ENCODE data around the gene TMEM255B.

The TMEM255B gene

DNA sequence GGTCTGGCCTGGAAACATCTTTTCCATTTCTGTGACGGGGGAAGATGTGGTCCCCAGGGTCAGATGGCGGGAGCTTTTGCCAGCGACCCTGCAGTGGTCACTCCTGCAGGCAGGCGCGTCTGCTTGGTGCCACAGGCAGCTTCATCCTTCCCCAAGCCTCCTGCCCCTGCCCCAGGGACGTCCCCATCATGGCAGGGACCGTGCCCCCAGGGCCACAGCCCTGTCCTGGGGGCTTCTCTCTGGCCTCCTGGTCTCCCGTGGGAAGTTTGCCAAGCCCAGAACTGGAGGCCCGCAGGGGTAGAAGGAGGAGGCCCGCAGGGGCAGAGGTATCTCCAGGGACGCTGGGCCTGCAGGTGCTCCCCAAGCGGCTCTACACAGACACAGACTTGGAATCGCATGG, 47.5 kb downstream of the TMEM255B start:
- no peak for DNase-seq

- no peak for DNase-seq
Observed at GRCh38 chr13:113808058-113808834, 49.2 kb downstream of the TMEM255B start.

GRCh38 chr13:113809934-113810333, 50.9 kb downstream of the TMEM255B start:
- DNase-seq, result no peak

- DNase-seq, result no peak
Observed at GRCh38 chr13:113810640-113811039, 51.6 kb downstream of the TMEM255B start.

DNA sequence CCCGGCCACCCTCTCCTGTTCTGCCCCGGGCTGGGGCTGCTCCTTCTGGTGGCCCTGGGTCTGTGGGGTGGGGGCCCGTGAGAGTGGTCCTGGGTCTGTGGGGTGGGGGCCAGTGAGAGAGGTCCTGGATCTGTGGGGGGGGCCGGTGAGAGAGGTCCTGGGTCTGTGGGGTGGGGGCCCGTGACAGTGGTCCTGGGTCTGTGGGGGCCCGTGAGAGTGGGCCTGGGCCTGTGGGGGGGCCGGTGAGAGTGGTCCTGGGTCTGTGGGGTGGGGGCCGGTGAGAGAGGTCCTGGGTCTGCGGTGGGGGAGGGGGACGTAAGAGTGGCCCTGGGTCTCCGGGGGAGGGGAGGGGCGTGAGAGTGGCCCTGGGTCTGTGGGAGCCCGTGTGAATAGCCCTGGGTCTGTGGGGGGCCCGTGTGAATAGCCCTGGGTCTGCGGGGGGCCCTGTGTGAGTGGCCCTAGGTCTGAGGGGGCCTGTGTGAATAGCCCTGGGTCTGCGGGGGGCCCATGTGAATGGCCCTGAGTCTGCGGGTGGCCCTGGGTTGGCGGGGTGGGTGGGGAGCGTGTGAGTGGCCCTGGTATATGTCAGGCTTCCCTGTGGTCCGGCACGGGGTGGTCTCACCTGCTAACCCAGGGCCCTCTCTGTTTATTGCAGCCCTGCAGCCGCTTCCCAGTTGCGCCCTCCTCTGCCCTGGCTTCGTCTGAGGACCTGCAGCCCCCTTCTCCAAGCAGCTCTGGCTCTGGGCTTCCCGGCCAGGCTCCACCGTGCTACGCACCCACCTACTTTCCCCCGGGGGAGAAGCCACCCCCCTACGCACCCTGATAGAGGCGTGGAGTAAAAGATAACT, 52.3 kb downstream of the TMEM255B start:
- no peak for DNase-seq

GRCh38 chr13:113812178-113813040, 53.4 kb downstream of the TMEM255B start:
- no peak for DNase-seq

GRCh38 chr13:113813070-113813748, 54.2 kb downstream of the TMEM255B start:
- DNase-seq, result no peak

- DNase-seq, result no peak
Observed at GRCh38 chr13:113813749-113814434, 54.9 kb downstream of the TMEM255B start.

DNA sequence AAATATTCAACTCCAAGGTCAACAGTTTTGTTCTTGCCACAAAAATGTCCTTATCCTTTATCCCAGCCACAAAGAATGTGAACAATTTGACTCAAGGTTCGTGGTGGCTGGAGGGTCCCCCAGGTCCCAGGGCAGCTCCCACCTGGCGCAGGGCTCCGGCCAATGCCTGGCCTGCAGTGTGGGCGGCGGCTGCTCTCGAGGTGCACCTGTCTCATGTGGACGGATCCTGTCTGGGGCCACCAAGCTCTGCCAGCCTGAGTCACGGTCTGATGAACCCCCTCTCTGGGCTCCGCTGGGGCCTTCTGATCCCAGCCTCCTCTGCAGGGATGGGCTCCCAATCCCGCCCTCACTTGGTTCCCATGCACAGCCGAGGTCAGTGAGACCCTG, 55.4 kb downstream of the TMEM255B start:
- DNase-seq, result no peak

GRCh38 chr13:113815151-113816058, 56.4 kb downstream of the TMEM255B start:
- DNase-seq, result peak; percentile 53

DNA sequence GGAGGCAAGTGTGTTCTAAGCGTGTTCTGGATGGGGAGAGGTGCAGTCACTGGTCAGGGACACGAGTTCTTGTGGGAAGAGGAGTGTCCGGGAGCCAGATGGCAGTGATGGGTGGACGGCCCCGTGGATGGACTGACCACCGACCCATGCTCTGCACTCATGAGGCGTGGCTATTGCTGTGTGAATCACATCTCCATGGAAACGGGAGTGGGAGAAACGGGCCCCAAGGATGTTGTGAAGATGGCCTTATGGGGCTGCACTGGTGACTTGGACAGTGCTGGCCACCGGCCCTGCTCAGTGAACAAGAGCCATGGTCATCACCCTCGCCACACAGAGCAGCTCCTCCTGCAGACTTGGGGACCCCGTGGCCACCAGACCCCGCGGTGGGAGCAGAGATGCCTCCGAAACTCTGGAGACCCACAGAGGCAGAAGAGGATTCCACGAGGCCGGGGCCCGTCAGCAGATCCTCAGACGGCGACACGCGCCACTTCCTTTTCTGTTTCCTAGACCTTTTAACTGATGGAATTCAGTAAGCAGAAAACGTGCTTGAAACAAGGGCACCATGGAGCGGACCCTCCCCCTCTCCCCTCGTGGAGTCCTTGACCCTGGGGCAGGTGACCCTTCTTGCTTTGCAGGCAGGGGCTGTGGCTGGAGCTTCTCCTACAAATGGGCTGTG, 57.4 kb downstream of the TMEM255B start:
- peak; percentile 16 for DNase-seq

DNA sequence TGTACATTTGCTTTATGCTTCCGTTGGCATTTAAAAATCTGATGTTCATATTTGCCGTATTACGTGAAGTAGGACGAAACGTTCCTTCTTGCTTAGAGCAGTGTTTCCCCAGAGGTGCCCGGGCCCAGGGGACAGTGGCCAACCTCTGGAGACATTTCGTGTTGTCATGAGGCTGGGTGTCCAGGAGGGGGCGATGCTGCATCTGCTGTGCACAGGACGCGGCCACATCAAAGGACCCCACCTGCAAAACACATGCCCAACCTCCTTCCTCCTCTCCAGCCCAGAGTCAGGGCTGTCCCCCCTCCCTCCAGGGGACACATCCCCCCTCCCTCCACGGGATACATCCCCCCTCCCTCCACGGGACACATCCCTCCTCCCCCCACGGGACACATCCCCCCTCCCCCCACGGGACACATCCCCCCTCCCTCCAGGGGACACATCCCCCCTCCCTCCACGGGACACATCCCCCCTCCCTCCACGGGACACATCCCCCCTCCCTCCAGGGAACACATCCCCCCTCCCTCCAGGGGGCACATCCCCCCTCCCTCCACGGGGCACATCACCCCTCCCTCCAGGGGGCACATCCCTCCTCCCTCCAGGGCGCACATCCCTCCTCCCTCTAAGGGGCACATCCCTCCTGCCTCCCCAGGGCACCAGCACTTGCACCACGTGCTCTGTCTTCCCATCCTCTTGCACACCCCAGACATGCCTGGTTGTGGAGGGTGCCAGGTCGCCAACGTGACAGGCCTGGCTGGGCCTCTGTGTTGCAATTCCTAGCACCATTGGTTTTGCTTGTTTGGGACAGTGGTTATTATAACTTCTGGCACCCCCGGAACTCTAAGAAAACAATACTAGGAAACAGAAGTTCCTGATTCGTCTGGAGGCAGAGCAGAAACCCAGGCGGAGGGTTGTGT, 58.2 kb downstream of the TMEM255B start:
- peak; percentile 93 for DNase-seq

DNA sequence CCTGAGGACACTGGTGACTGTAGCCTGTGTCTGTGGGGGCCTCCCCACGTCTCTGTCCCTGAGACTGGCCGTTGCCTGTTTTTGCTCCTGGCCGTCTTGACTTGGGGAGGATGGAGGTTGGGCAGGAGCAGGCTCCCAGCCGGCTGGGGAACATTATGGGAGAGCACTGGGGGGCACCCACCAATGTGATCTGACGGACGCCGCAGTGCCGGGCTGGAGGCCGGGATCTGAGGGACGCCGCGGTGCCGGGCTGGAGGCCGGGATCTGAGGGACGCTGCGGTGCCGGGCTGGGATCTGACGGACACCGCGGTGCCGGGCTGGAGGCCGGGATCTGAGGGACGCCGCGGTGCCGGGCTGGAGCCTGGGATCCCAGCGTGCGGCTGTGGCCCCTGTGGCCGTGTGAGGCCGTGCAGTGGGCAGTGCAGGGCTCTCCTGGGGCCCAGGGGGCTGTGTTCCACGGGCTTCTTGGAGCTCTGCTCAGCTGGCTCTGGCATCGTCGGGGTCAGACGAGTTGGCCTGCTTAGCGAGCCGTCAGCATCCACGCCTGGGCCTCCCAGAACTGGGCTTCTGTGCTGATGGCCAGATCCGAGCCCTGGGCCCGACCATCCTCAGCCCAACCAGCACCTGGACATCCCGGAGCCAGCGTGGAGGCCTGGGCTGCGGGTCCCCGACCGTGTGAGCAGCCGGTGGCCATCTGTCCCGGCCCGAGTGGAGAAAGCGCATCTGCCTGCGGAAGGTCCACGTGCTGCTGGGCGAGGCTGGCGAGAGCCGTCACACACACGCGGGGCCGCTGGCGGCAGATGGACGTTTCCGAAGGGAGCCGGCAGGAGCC, 59.0 kb downstream of the TMEM255B start:
- no peak for DNase-seq

DNA sequence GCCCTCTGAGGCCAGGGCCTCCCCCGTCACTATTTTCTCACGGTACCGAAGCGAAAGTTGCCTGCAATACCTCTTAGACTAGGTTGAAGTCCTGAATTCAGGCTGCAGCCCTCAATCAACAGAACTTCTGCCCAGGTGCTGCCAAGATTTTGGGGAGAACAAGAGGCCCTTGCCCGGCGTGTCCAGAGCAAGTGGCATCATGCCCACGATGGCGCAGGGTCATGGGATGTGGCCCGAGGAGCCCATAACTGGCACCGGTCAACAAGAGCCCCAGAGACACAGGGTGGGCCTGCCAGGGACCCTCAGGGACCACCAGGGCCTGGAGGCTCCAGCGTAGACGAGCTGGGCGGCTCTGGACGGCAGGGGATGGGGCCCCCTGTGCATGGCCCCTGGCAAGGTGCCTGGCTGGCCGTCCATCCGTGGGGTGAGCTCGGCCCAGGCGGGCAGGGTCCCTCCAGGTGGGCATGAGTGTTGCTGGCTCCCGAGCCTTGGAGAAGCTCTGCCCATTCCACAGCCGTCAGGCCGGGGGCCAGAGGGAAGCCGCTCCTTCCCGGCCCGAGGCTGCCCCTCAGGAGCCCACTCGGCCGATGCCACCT, 59.8 kb downstream of the TMEM255B start:
- DNase-seq, result no peak

DNA sequence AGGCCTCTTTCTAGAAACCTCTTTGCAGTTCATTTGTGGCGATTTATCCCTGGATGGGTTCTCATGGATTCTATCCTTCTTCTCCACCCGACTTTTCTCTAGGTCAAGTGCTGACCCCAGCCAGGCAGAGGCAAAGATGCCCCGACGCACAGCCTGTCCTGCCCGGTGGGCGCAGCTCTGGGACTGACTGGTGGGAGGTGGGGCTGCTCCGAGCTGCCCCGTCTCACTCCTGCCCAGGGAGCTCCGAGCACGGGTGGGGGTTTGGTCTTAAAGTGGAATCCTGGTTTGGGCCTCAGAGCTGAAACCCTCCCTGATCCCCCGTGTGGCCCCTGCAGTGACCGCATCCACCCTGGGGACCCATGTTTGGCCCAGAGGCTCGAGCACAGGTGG, 60.3 kb downstream of the TMEM255B start:
- DNase-seq, result no peak

- DNase-seq, result no peak
Observed at GRCh38 chr13:113819731-113820715, 61.0 kb downstream of the TMEM255B start.

Data from stimulated activated CD4-positive, alpha-beta T cell treated with anti-CD3 and anti-CD28 coated beads, Interleukin-15, amount 100 ng/mL, for 24 hours (primary cell).